Stimulated activated CD8-positive, alpha-beta memory T cell treated with anti-CD3 and anti-CD28 coated beads, Interleukin-7, amount 100 ng/mL, for 48 hours (primary cell): ENCODE data around the gene RAD52.

Experiments
- DNase-seq, 2 donors: peaks; one replicate each; pipeline ENCODE4 v3.0.0-alpha.2; 2020; ENCODE audit warnings: low read depth in 1 of 2; ENCODE audit errors: extremely low read depth in 1 of 2

RAD52 gene

GRCh38 chr12:879641-880040 lies 69.9 kb downstream of the RAD52 start:
- no peak for DNase-seq

DNA sequence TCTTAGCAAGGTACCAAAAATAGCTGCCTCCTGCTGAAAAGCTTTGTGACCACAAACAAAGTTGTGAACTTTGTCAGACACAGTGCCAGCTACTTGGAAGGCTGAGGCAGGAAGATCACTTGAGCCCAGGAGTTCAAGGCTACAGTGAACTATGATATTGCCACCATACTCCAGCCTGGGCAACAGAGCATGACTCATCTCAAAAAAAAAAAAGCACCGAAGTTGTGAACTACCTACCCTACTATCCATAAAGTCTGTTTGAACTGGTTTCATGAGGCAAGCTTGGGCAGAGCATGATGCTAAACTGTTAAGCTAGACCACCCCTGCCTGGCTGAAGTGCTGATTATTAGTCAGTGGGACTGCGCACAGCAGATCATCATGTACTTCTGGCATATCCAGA lies 75.5 kb downstream of the RAD52 start:
- no peak for DNase-seq

- DNase-seq: no peak
Observed at GRCh38 chr12:870378-870777, 79.1 kb downstream of the RAD52 start.

DNA sequence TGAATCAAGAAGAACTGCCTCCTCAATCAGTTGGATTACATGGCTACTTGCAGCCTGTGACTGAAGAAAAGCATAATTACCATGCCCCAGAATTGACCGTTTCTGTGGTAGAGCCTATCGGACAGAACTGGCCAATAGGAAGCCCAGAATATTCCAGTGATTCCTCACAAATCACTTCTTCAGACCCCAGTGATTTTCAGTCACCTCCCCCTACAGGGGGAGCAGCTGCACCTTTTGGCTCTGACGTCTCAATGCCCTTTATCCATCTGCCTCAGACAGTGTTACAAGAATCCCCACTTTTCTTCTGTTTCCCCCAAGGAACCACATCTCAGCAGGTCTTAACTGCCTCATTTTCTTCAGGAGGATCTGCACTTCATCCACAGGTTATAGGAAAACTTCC lies 80.8 kb downstream of the RAD52 start:
- no peak for DNase-seq

DNA sequence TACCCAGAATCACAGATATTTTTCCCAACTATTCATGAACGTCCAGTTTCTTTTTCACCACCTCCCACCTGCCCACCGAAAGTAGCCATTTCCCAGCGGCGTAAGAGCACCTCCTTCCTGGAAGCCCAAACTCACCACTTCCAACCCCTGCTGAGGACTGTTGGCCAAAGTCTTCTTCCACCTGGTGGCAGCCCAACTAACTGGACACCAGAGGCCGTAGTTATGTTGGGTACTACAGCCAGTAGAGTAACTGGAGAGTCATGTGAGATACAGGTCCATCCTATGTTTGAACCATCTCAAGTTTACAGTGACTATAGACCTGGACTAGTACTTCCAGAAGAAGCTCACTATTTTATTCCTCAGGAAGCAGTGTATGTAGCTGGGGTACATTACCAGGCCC lies 81.6 kb downstream of the RAD52 start:
- no peak for DNase-seq

- DNase-seq: no peak
Observed at GRCh38 chr12:865614-866013, 83.9 kb downstream of the RAD52 start.

DNA sequence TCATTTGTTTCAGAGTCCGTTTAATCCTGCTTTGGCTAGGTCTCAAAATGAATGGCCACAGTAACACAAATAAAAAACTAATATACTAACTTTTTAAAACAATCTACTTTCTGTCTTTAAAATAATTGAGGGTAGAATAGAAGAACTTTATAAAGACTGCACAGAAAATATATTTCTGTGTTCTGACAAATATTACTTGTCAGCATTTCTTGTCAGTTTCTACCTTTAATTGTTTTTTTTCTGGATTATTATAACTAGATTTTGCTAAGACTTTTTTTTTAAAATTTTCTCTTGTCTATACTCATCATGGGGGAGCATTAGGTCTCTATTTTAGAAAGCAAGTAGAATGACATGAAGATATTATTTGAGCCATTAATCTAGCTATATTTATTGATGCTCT lies 86.2 kb downstream of the RAD52 start:
- no peak for DNase-seq

DNA sequence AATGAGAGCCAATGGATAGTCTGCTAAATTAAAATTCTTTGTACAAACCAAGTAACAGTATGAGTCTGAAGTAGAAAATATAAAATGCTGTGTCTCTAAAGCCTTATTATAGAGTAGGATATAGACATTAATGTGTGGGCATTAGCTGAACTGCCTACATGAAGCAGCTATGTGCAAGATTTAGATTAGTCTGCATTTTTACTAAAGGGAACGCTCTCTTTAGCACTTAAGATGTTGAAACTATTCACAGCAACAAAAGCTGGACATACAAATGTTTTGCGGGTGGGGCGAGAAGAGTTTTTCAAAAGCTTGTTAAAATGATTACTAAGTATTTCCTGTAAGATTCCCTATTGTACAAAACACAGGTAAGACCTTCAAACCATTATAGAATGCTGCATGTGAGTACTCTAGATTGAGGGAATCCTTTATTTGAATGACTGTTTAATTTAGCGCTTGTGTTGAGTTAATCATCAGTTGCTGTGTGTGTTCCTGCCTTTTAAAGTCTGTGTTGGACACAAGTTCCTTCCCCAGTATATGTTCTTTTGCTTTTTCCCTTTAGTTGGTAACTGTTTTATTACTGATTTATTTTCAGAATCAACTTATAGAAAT lies 87.1 kb downstream of the RAD52 start:
- no peak for DNase-seq
